Activated CD4-positive, alpha-beta memory T cell treated with anti-CD3 and anti-CD28 coated beads, Interleukin-2, amount 10 ng/mL, durations not matched to agents 7 days and 5 days (primary cell): ENCODE measurements around the gene CPXM1. TPM values are rescaled to one million over a fixed set of nuclear protein-coding genes. Genes with fewer than 3 reads are reported as not detected.

Experiments
- CTCF ChIA-PET: fragments of 350-600 bp; sonication (Branson Sonifier 250); formaldehyde crosslinking; loops from one replicate; lab custom pipeline; 2021; ENCODE audit warnings: antibody characterized with exemption, inconsistent platforms; lab: Charles Lee
- POLR2A ChIA-PET: fragments of 350-600 bp; sonication (Branson Sonifier 250); formaldehyde crosslinking; loops from one replicate; lab custom pipeline; 2021; ENCODE audit warnings: antibody characterized with exemption; lab: Charles Lee
- DNase-seq: peaks from one replicate; pipeline ENCODE4 v3.0.0-alpha.2; 2020
- H3K27ac Mint-ChIP-seq: one replicate; pipeline ENCODE4 v1.8.0; 2021; ENCODE audit warnings: mild to moderate bottlenecking, mixed read lengths
- H3K27me3 Mint-ChIP-seq: one replicate; pipeline ENCODE4 v1.8.0; 2021; ENCODE audit warnings: mixed read lengths
- H3K36me3 Mint-ChIP-seq: one replicate; pipeline ENCODE4 v1.8.0; 2021; ENCODE audit warnings: low read depth, mixed read lengths
- H3K4me1 Mint-ChIP-seq: one replicate; pipeline ENCODE4 v1.8.0; 2021; ENCODE audit warnings: mixed read lengths
- H3K4me3 Mint-ChIP-seq: one replicate; pipeline ENCODE4 v1.8.0; 2021; ENCODE audit warnings: mild to moderate bottlenecking, mixed read lengths
- H3K9me3 Mint-ChIP-seq: one replicate; pipeline ENCODE4 v1.8.0; 2021; ENCODE audit warnings: mixed read lengths
- total RNA-seq, 2 experiments: library from RNA; stranded (reverse); gene quantifications; one replicate each; pipeline ENCODE4 v1.2.3, GENCODE V29; 2021

The CPXM1 gene
- total RNA-seq, 2 experiments from 2014 or later: 0.20 to 0.33 TPM

GRCh38 chr20:2745936-2746635 lies 54.3 kb downstream of the CPXM1 start:
- Mint-ChIP-seq H3K27ac (no peak overlapping the region), H3K27me3 (peaks cover 37% of the 10 kb centered on the region), H3K36me3 (no peaks in the 10 kb centered on the region), H3K9me3 (no peaks in the 10 kb centered on the region), H3K4me3 (no peak overlapping the region), H3K4me1 (peaks cover 37% of the 10 kb centered on the region)
- CTCF ChIA-PET: no interaction called here
- POLR2A ChIA-PET: no interaction called here
- DNase-seq: peak; percentile 10

- peaks cover 29% of the 10 kb centered on the region for H3K27me3 Mint-ChIP-seq
- peaks cover 36% of the 10 kb centered on the region for H3K4me1 Mint-ChIP-seq
- no peaks in the 10 kb centered on the region for H3K36me3 Mint-ChIP-seq
- peak; percentile 16 for DNase-seq
- CTCF ChIA-PET: interaction anchor here (1.9 kb wide), 1 partner anchor 57 kb away, joined by 24 read pairs; no protein-coding TSS in a partner anchor
- no peak overlapping the region for H3K4me3 Mint-ChIP-seq
- no peaks in the 10 kb centered on the region for H3K9me3 Mint-ChIP-seq
- POLR2A ChIA-PET: no interaction called here
- H3K27ac Mint-ChIP-seq: no peak overlapping the region
These were observed 55.1 kb downstream of the CPXM1 start for GRCh38 chr20:2745060-2745910.

Other genes with a start within 250 kb of the CPXM1 start
- 100 to 1,000 TPM; 285 to 302 TPM for gene NOP56, start 148.0 kb downstream of the CPXM1 start, total RNA-seq
- 10 to 100 TPM; 78.8 to 82.2 TPM for gene IDH3B, start 136.4 kb downstream of the CPXM1 start, total RNA-seq
- 1 to 10 TPM; 2.7 to 2.9 TPM for gene EBF4, start 107.8 kb downstream of the CPXM1 start, total RNA-seq
- not detected for gene C20orf141, start 14.4 kb upstream of the CPXM1 start, total RNA-seq
- gene TMEM239, start 15.7 kb upstream of the CPXM1 start, total RNA-seq: not detected
- 10 to 100 TPM; 25.0 to 25.7 TPM for gene PCED1A, start 40.0 kb upstream of the CPXM1 start, total RNA-seq
- 10 to 100 TPM; 49.7 to 53.0 TPM for gene VPS16, start 40.1 kb upstream of the CPXM1 start, total RNA-seq
- gene PTPRA, start 72.9 kb upstream of the CPXM1 start, total RNA-seq: 10 to 100 TPM; 66.9 to 71.5 TPM
- gene GNRH2, start 243.0 kb upstream of the CPXM1 start, total RNA-seq: 1 to 10 TPM; 2.3 to 3.0 TPM
- 10 to 100 TPM; 33.7 to 35.3 TPM for gene MRPS26, start 245.4 kb upstream of the CPXM1 start, total RNA-seq